GM21360 (cell line): Measurements from ENCODE around the gene NOXO1.

Experiments
- ATAC-seq: cut with Tn5 transposase; IDR thresholded peaks from one replicate; pipeline ENCODE4 v1.9.1; 2021; ENCODE audit warnings: mild to moderate bottlenecking, moderate library complexity; ENCODE audit not compliant: unreplicated experiment

NOXO1 gene

GRCh38 chr16:1998360-1998835, 17.1 kb upstream of the NOXO1 start:
- ATAC-seq = no peak

DNA sequence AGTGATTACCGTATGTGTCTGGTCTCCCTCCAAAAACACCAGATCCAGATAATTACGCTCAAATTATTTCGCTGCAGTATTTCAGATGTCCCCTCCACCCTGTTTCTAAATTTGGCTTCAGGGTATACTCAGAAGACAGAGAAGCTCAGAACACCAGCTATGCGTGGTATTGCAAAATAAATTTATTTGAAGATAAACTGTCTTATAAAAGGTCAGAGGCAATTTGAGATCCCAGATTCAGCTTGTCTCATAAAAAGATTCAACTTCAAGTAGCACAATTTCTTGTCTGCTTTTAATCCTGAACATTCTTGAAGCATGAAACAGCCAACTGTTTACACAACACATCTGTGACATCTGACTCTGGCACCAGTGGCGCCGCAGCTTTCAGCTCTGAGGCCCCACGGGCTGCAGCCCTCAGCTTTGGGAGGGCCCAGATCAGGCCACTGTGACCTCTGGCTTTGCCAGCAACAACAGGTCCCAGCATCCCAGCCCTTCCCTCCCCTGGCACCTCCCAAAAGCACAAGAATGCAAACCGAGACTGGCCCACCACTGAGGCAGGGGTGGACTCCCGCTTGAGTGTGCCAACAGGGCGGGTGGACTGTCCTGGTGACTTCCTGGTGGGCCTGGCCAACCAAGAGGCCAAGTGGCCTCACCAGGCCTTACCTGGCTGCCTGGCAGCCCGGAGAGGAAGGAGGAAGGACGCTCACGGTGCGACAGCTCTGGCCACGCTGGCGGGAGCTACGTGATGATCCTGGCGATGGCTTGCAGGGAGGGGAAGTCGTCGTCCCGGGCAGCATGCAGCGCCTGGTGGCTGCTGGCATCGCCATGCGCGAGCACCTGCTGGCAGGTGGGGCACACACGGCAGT, 16.5 kb upstream of the NOXO1 start:
- no peak for ATAC-seq

DNA sequence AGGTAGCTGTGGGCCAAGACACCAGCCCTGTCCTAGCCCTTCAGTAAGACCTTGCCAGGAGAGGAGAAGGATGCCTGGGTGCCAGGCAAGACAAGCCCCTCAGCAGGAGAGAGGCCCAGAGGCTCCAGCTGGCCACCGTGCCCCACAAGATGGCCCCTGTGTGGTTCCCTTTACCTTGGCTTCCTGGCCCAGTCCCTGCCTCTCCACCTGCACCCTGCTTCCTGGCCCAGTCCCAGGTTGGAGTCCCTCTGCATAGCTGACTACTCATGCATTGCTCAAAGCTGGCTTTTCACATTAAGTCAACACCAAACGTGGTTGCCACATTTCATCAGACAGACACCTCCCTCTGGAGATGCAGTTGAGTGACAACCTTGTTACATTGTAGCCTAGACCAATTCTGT, 12.5 kb upstream of the NOXO1 start:
- ATAC-seq = no peak

DNA sequence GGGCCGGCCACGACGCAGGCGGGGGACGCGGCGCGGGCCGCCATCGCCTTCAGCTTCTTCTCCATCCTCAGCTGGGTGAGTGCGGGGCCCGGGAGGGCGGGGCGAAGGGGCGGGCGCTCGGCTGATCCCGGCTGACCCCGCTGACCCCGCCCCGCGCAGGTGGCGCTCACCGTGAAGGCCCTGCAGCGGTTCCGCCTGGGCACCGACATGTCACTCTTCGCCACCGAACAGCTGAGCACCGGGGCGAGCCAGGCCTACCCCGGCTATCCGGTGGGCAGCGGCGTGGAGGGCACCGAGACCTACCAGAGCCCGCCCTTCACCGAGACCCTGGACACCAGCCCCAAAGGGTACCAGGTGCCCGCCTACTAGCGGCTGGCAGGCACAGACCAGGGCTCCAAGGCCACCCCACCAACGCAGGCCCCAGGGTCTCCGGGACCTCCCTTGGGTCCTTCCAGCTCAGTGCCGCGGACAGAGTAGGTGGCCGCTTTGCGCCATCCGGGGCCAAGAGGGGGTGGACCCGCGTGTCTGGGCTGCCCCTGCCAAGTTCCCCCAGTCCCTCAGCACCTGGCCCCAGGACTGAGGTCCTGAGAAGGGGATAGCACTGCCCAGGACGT, 11.5 kb upstream of the NOXO1 start:
- no peak for ATAC-seq

DNA sequence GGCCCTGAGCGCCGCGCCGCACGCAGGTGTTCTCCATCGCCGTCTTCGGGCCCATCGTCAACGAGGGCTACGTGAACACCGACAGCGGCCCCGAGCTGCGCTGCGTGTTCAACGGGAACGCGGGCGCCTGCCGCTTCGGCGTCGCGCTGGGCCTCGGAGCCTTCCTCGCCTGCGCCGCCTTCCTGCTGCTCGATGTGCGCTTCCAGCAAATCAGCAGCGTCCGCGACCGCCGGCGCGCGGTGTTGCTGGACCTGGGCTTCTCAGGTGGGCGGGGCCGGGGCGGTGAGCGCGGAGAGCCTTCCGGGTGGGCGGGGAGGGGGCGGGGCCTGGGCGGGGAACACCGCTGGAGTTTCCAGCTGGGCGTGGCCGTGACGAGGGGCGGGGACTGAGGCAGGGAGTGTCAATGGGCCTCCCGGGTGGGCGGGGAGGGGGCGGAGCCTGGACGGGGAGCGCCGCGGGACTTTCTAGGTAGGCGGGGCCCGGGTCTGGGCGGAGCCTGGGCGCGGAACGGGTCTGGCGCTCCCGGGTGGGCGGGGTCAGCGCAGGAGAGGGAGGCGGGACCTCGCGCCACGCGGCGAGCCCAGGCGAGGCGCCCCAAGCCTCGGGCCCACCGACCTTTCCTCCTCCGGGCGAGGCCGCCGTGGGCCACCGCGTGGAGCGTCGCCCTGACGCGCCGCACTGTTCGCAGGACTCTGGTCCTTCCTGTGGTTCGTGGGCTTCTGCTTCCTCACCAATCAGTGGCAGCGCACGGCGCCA, 10.9 kb upstream of the NOXO1 start:
- ATAC-seq = peak; percentile 42

- no peak for ATAC-seq
These were observed 10.3 kb upstream of the NOXO1 start for GRCh38 chr16:1991588-1991947.

DNA sequence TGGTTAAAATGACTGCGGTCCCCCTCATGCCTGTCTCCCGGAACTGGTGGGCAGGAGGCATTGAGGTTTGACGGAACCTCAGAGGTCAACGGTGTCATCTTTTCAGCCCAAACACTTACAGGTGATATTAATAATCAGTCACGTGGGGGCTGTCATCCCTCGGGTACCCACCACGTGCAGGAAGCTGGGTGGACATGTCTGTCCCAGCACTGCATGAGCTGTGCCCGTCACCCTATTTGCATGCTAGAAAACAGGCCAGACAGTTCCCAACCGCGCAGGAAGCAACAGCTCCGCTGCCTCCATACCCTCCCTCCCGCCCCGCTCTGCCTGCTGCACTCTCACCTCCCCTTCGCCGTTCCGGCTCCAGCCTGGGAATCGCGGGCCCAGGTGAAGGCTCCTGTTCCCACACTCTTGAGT, 9.9 kb upstream of the NOXO1 start:
- ATAC-seq = no peak

DNA sequence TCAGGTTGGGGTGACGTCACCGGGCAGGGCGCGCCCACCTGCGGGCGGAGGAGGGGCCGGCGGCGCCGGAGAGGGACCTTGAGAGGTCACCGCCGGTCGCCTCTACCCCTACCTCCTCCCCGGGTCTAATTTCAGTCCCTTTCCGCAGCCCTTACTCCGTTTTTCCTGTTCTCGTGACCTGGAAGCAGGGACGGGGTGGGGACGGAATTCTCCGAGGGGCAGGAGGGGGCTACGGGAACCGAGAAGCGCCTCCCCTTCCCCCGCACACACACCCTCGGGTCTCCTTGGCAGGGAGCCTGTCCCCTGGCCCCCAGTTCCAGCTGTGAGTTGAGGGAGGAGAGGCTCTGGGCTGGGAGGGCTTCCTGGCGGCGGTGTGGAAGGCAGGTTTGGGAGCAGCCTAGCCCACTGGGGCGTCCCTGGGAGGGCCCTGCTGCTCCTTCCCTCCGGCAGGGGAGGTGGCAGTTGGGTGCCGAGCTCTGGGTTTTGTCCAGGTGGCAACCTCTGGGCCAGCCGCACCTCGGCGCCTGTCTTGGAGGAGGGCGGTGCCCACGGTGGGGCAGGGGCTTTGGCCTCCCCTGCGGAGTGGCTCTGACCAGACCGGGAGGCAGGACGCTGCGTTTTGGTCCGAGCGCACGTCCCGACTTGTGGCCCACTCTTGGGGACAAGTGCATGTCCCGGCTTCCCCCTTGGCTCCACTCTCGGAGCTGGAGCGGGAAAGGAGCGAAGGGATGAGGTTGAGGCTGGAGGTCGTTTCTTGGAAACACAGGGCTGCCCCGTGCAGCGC, 9.3 kb upstream of the NOXO1 start:
- ATAC-seq = no peak

DNA sequence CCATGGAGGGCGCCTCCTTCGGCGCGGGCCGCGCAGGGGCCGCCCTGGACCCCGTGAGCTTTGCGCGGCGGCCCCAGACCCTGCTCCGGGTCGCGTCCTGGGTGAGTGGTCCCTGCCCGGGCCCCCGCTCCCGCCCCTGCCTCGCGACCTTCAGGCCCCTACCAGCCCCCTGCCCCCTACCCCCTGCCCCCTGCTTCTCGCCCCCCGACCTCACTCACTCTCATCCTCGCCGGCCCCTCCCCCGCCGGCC, 8.8 kb upstream of the NOXO1 start:
- no peak for ATAC-seq

DNA sequence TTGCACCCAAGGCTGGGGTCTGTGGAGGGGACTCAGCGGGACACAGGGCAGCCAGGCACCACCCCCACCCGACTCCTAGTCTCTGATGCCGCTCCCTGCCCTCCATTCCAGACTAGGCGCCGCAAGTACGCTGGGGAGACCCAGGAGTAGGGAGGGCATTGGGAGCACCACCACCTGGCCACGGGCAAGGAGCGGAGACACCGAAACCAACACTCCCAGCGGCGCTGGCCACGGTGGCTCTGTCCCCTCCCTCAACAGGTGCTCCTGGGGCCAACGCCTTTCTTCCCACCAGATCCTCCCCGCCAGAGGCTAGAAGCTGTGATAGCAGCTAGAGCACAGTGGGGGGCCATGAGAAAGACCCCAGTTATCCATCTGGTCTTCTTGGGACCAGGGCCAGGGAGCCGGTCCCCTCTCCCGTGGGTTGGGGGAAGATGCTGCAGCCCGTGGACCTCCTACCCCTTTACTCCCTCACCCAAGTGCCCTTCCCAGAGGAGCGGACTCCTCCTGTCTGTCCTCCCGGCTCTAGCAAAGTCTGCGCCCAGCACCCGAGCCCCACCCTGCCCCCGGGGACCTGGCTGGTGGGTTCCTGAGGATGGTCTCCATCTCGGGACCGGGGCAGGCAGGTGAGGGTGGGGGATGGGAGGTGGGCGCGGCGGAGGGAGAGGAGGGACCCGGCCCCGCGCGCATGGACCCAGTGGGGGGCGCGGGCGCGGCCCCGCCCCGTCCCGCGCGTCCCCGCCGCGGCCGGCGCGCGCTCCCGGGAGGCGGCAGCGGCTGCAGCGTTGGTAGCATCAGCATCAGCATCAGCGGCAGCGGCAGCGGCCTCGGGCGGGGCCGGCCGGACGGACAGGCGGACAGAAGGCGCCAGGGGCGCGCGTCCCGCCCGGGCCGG, 8.2 kb upstream of the NOXO1 start, which contains the start of gene SYNGR3:
TSS of gene SYNGR3 (plus strand) at position 762 of the 892 bp plus-strand sequence. CDS start 133 bp downstream, outside the sequence.
- no peak for ATAC-seq

- ATAC-seq = no peak
These were observed 5.9 kb upstream of the NOXO1 start for GRCh38 chr16:1987198-1987597.

DNA sequence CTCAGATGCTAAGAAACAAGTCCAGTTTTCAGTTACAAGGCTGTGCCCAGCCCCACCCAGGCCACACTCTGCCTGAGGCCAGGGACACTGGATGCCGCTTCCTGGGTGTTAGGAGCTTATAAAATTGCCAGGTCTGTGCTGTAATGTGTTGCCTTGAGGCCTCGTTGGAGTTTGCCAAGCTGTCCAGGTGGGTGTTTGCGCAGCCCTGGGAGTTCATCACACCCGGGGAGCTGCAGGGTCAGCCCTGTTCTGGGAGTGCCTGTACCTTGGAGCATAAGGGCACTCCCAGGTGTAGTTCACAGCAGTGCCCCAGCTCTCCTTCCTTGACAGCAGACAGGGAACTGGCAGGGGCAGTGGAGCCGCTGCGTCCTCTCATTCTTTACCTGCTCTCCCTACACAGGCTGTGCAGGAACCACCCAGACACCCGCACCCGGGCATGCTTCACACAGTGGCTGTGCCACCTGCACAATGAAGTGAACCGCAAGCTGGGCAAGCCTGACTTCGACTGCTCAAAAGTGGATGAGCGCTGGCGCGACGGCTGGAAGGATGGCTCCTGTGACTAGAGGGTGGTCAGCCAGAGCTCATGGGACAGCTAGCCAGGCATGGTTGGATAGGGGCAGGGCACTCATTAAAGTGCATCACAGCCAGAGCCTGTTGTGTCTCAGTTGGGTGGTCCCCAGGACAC, 4.3 kb upstream of the NOXO1 start:
- ATAC-seq = no peak

- ATAC-seq = peak; percentile 5
These were observed 3.3 kb upstream of the NOXO1 start for GRCh38 chr16:1984347-1985225.

GRCh38 chr16:1983544-1984346, 2.5 kb upstream of the NOXO1 start, which contains the start of gene GFER:
Gene GFER (plus strand): TSS chr16:1984193. CDS start chr16:1984219, 26 bp downstream.
- peak; percentile 67 for ATAC-seq

GRCh38 chr16:1982991-1983543, 1.8 kb upstream of the NOXO1 start:
- ATAC-seq = no peak

DNA sequence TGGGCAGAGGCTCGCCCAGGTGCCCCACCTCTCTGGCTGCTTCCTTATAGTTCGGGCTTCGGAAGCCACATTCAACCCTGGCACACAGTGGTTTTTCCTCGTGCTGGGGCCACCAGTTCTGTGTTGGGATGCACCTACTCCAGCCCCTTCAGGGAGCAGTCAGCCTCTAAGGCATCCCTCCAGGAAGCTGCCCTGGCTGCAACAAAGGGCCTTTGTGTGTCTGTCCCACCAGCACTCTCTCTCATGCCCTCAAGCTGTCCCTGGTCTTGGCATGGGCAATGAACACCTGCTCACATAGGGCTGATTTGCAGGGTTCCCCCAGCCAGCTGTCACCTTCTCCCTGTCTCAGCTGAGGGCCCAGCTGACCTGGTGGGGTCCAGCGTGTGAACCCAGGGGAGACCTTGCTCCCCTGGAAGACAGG, 754 bp upstream of the NOXO1 start:
- no peak for ATAC-seq

DNA sequence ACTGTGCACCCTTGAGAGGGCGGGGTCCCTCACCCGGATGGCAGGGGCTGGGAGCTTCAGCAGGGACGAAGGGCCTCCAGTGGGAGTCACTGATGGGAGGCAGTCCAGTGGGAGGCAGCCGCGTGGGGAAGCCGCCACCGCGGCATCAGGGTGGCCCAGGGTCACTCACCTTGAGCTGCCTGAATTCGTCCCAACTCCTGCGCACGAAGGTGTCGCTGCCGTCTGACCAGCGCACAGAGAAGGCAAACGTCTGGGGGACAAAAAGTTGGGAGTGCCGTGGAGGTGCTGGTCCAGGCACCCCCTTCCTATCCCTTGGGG, 540 bp downstream of the NOXO1 start:
- no peak for ATAC-seq
